Measurements from ENCODE around the gene MCM7.

Gene MCM7

GRCh38 chr7:100122067-100122466, 20.9 kb upstream of the MCM7 start:
- FAIRE-seq = no peak

DNA sequence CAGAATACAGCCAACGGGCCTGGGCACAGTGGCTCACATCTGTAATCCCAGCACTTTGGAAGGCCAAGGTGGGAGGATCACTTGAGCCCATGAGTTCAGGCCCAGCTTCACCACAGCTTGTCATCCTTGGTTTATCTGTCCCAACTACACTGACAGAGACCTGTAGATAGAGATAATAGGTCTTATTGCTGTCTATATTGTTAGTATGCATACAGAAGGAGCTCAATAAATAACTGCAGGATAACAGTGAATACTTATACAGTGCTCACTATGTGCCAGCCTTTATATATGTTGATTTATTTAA, 19.5 kb upstream of the MCM7 start:
- FAIRE-seq = no peak

GRCh38 chr7:100119970-100120732, 19.0 kb upstream of the MCM7 start:
- no peak for FAIRE-seq

GRCh38 chr7:100119072-100119969, 18.1 kb upstream of the MCM7 start, which contains the start of the genes CNPY4 and TAF6:
Gene CNPY4 (plus strand): TSS chr7:100119634. CDS start chr7:100119745, 111 bp downstream.
Gene TAF6 (minus strand): TSS chr7:100119358. CDS start chr7:100114209, 5,149 bp downstream.
- no peak for FAIRE-seq

DNA sequence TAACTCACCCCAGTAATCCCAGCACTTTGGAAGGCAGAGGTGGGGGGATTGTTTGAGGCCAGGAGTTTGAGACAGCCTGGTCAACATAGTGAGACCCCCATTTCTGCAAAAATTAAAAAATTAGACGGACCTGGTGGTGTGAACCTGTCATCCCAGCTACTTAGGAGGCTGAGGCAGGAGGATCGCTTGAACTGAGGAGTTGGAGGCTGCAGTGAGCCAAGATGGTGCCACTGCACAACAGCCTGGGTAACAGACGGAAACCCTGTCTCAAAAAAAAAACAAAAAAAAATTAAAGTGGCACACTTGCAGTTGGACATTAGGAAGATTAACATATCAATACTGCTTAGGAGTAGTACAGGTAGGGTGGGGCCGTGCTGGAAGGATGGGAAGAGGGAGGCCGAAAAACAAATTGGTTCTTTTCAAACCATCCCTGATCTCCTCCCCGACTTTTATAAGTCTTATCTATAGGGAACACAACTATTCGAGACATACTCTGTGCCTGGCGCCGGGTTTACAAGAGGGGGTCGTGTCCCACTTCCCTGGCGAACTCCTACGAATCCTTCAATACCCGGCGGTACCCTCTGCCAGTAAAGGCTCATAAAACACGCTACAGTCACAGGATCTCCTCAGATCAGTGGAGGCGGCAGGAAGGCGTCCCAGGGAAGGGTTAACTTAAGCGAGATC, 17.3 kb upstream of the MCM7 start:
- no peak for FAIRE-seq

DNA sequence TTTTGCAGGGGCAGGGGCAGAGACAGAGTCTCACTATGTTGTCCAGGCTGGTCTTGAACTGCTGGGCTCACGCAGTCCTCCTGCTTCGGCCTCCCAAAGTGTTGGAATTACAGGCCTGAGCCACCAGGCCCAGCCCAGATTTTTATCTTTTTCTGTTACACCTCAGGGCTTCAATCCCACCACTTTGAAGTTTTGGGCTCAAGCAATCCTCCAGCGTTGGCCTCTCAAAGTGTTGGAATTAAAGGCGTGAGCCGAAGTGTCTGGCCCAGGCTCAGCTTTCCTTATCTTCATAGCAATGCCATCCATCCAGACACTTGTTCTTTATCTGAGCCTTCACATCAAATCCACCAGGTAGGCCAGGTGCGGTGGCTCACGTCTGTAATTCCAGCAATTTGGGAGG, 13.8 kb upstream of the MCM7 start:
- no peak for FAIRE-seq

- FAIRE-seq = no peak
Observed at GRCh38 chr7:100111914-100112313, 10.7 kb upstream of the MCM7 start.

GRCh38 chr7:100111156-100111555, 10.0 kb upstream of the MCM7 start:
- no peak for FAIRE-seq

GRCh38 chr7:100109521-100110163, 8.4 kb upstream of the MCM7 start:
- FAIRE-seq = no peak

GRCh38 chr7:100107890-100108289, 6.7 kb upstream of the MCM7 start:
- no peak for FAIRE-seq

DNA sequence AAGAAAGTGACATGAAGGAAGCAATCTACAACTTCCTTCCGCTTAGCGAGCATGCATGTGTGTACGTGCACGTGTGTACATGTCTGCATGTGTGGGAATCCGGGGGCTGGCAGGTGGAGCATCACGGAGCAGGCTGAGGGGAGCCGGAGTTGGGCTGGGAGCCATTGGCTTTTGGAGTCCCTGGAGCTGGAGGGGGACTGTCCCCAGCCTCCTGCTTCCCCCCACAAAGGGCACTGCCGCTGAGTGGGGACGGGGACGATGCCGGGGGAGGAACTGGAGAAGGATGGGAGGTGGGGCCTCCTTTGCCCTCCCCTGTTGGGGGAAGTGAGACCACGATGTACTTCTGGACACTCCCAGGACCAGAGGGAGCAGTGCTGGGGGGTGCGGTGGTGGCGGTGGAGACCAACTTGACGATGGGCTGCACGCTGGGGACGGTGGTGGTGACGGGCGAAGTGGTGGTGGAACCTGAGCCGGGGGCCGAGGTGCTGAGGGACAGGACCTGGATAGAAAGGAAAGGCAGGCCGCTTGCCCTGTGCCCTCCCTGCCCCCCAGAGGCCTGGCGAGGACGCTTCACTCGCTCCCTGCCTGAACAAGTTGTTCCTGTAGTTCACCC, 6.0 kb upstream of the MCM7 start:
- no peak for FAIRE-seq

DNA sequence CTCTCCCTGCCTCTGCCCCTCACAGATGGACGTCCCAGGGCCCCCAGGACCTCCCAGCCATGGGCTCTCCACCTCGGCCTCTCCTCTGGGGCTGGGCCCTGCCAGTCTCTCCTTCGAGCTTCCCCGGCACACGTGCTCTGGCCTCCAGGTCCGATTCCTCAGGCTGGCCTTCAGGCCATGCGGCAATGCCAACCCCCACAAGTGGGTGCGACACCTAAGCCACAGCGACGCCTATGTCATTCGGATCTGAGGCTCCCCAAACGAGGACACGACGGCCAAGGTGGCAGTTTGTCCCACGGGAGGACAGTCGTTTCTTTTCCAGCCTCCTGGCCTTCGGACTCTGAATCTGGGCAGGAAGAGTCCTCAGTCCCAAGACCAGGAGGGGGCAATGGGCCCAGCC, 5.4 kb upstream of the MCM7 start:
- FAIRE-seq = no peak

GRCh38 chr7:100105534-100105933, 4.3 kb upstream of the MCM7 start:
- no peak for FAIRE-seq

- FAIRE-seq = no peak
Observed at GRCh38 chr7:100102950-100103840, 2.0 kb upstream of the MCM7 start.

DNA sequence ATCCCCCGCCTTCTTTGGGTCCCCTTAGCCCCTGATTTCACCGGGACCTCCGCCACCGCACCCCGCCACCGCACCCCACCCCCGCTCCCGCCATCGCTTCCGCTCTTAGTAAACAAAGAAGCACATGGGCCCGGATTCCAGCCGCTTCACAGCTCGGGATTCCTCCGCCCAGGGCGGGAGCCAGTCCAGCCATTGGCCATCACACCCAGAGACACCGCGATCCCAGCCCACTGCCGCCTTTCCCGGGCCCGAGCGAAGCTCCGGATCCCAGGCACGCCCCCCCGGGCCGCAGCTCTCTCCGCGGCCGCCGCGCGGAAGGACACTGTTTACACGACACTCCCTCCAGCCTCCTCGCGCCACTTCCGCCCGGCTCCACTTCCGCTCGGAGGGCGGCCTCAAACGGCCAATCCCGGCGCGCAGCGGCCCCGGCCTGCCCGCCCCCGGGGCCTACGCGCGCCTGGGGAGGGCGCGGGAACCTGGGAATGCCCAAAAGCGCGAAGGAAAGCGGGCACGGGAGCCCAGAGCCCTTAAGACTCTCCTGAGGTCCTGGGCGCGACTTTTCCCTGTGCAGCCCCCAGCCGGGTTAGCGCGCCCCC, 679 bp downstream of the MCM7 start:
- no peak for FAIRE-seq

GRCh38 chr7:100099452-100099851, 1.7 kb downstream of the MCM7 start:
- no peak for FAIRE-seq

DNA sequence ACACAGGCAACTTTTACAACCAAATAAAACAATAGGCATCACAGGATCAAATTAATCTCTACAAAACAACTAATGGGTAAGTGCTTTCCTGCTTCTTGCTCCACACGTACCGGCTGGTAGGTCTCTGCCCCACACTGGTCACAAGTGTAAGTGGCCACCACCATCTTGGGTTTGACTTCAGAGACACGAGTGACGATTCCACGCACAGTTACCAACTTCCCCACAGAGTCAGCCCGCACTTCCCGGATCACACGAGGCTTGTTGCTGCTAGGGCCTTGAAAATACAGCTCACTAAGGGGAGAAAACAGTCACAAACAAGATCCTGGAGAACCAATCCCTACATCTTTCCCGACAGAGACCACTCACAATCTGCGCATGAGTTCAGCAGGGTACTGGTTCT, 2.3 kb downstream of the MCM7 start:
- FAIRE-seq = no peak

DNA sequence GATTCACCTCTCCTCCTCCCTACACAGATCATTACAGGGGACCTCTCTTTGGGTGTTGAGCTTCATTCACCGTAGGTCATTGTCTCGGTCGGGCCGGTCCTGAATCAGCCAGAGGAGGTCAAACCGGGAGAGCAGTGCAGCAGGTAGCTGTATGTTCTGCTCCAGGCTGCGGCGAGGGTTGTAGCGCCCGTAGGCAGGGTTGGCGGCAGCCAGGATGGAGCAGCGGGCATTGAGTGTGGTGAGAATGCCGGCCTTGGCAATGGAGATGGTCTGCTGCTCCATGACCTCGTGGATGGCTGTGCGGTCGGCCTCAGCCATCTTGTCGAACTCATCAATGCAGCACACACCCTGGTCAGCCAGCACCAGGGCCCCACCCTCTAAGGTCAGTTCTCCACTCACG, 5.5 kb downstream of the MCM7 start:
- FAIRE-seq = no peak

DNA sequence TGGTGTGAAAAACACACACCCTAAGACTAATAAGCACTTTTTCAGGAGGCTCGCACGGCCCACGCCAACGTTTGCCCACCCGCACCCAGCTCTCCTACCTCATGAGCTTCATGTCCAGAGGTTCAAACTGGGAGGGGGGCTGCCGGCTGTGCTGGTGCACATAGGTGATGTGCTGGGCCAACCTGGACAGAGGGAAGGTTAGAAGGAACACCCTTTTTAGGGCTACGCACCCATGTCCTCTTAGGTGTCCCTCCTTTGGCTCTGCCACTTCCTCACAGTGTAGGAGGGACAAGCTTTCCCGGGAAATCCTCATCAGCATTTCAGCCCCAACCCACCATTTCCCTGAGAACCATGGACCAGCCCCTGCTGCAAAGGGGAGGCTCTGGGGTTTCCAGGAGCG, 5.9 kb downstream of the MCM7 start:
- no peak for FAIRE-seq

DNA sequence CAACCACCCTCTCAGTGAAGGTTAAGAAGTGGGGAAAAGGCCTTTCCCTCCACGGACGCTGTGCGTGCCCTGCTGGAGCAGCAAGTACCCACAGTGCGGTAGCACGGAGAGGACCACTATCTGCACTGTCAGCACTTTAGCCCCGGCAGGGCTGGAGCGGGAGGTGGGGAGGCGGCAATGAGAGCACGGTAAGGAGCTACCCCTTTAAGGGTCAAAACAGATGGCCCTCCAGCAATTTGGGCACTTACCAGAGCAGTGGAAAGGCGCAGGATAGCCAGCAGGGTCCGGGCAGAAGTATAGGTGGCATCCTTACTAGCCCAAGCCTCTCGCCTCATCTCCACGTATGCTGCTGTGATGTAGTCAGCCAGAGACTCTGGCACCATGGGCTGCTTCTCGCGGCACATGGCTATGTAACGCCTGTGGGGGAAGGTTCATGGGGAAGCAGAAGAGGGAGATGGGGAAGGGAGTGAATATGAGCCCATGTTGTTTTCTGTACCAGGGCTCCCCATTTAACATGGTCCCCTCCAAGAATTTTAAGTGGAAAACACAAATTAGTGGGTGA, 7.2 kb downstream of the MCM7 start:
- no peak for FAIRE-seq

DNA sequence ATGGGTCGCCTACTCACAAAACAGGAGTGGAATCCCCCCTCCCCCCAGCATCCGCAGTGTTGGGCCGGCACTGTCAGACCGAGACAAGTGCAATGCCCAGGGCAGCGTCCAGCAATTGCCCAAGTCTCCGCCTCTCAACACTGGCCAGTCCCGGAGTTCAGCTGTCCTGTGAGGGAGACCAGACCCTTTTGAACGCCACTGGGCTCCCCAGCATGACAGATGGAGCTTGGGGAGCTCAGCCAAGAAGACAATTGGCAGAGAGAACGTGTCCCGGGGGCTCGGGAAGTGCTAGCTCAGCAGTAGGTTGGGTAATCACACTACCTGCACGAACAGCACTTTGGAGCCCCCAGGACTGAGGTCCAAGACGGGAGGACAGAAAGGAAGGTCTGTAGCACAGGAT, 7.7 kb downstream of the MCM7 start:
- FAIRE-seq = no peak

Data from islet of Langerhans (tissue), 1 donor.